Measurements from ENCODE around the gene ZNF821.
"Not testable (repeated sequence)": the region's sequence is repeated elsewhere in the genome, so short reads cannot be mapped to it uniquely, and the experiment has no call there.

ZNF821 gene

DNA sequence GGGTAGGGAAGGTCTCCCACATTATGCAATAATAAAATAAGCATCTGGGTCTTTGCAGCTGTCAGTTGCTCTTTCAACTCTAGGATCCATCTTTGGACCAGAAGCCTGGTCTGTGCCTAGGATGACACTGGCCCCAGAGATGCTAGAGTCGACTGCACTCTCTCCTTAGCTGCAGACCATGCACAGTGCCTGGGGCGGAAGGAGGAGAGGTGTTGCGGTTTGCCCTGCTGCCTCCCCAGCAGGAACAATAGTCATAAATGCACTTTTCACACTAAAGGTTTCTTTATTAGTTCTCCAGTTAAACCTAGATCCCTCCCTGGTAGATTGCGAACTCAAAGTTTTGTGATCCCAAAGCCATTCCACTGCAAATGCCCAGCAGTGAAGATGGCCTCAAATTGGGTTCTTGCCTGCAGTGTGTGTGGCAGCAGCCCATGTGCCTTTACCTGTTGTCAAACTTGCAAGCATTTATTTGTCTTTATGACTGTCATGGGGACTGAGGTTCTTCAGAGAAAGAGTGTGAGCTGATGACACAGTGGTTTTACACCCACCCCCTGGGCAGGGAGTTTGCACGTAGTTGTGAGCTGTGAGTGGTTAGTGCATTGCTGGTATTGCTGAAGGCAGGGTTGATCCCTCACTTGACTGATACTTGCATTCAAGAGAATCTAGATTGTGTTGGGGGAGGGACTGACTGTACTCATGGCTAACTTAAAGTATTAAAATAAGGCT, 27.9 kb downstream of the ZNF821 start:
- DNase-seq: peak; percentile 65

DNA sequence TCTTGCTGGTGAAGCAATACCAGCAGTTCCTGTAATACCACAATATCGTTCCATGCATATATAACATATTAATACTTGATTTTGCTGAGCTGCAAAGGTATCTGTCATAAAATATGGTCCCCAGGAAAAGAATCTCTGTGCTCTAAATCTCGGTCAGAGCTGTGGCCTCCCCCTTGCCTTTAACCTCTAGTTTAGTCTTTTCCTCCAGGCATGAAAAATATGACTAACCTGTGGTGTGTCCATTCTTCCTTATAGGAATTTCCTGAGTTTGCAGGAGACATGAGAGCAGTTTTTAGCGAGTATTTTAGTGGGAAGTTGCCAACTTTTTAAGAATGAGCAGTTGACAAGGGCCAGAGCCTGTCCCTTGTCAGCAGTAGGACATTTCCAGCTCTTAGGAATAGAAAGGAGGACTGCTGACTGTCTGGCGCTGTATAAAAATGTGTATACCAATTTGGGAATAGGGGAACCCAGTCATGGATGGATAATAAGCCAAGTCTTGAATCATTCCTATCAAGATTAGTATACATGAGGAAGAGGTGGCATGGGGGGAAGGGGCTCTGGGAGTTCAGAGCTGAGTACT, 29.5 kb downstream of the ZNF821 start:
- DNase-seq: no peak

DNA sequence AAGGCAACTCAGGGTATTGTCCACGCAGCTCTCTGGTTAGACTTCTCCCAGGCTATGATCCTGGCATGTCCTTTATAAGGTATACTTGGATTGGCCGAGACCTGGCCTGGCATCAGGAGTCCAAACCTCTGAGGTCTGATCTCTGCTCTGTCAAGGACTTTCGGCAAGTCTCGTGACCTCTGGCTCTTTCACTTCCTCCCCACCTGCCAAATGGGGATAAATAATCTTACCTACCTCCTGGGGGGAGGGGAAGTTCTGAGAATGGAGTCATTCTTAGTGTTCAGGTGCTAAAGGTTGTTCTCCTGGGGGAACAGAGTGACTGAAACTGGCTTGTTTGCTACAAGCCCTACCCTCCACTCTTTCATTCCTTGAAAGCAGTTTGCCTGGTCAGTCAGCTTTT, 30.6 kb downstream of the ZNF821 start:
- peak; percentile 15 for DNase-seq

- no peak for DNase-seq
Measured at GRCh38 chr16:71852561-71852960, 31.4 kb downstream of the ZNF821 start.

GRCh38 chr16:71852158-71852557, 31.8 kb downstream of the ZNF821 start:
- DNase-seq: no peak

GRCh38 chr16:71851746-71852145, 32.2 kb downstream of the ZNF821 start:
- DNase-seq: no peak

DNA sequence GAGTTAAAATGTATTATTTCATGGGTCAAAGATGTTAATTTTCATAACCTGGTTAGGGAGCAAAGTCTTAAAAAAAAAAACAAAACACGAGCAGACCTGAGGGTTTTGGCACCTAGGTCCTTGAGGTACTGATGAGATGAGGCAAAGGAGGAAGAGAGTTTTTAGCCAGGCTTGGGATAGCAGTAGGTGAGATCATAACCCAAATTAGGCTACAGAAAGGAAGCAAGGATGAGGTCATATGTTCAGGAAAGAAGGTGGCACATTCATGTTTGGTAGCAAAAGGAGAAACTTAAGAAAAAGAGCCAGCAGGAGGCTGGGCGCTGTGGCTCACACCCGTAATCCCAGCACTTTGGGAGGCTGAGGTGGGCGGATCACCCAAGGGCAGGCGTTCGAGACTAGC, 35.4 kb downstream of the ZNF821 start:
- no peak for DNase-seq

DNA sequence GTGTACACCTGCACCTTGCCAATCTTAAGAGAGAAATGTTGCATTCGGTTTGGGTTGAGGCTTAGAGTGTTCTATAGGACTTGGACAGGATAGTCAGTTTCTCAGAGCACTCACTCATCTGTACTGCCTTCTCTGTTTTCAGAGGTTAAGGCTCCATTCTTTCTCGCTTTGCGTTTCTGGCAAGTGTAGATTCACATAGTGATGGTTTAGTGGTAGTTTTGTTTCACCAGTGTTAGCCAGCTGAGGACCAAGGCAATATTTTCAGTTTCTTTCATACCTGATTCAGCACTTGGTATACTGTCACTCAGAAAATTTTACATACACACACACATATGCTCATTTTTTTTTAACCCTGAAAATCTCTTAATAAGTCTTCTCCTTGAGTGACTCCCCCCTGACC, 36.9 kb downstream of the ZNF821 start:
- DNase-seq: no peak

DNA sequence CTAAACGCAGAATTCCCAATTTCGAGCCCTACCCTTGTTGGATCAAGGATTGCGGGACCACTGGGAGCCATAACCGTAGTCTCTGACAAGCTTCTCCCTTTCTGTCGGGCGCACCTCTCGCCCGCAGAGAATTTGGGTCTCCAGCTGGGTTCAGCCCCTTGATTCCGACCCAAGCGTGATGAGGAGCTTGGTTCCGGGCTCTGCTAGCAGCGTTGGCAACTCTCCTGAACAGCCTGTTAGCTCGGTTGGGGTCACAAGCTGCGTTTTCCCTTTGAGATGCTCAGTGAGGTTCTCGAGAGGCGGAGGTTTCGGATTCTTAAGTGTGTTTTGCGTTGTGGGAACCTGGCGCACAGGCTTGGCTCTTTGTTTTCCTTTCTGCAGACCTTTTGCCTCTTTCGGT, 37.6 kb downstream of the ZNF821 start:
- peak; percentile 15 for DNase-seq

DNA sequence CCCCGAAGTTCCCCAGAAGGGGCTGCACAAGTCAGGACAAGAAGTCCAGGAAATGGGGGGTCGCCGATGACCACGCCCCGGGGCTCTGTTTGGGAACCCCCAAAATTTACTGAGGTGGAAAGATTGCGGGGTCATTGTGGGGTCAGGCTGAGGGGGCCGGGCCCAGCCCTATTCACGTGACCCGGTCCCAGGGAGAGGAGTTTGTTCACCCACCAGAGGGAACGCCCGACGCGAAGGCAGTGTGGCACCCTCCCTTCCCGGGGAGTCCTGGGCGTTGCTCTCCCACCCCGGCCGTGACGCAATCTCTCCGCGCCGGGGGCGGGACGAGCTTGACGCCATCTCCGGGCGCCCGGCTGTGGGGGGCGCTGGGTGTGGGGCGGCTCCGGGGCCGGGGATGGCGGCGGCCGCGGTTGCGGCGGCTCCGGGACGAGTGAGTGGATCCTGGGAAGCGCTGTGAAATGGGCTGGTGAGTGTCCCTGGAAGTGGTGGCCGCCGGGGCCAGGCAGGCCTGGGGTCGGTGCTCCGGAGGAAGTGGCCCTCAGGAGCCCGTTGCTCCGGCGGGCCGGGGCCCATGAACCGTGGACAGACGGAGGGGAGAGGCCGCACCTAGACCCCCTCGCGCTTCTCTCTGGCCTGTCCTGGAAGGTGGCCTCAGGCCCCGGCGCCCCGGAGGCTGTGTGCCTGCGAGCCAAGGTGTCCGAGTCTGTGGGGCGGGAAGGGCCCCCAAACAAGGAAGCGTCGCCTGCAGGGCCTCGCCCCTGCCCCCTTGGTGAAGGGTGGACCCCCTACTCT, 38.1 kb downstream of the ZNF821 start, which contains the start of gene ATXN1L:
ATXN1L (plus strand) TSS at position 338 of the 792 bp plus-strand sequence. CDS start 3,765 bp downstream, outside the sequence.
- DNase-seq: peak; percentile 94

- DNase-seq: no peak
Measured at GRCh38 chr16:71843572-71843971, 40.4 kb downstream of the ZNF821 start.

DNA sequence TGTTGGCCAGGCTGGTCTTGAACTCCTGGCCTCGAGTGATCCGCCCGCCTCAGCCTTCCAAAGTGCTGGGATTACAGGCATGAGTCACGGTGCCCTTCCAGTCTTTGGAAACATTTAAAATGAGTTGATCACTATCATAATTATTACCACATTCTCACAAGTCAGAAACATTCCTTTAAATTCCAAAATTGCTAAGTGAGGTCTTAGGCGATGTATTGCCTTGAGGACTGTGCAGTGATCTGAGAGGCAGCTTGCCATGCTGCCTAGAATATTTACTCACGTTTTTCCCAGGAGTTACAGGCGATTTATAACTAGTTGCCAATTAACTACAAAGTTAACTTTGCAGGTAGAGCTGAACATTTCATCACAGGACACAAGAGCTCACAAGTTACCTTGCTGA, 43.9 kb downstream of the ZNF821 start:
- no peak for DNase-seq

DNA sequence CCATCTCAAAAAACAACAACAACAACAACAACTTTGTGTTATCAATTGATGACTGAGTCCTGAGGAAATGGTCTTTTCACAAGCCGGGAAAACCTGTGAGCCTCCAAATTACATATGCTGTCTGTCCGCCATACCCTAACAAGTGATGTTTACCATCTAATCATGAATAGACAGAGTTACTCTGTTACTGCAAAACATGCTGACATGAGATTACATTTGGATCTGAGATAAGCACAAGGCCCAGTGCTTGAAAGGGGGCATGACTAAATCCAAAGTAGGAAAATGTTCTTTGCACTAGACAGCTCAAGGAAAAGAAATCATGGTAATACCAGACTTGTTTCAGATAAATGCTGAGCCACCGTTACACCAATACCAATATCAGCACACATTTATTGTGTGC, 46.8 kb downstream of the ZNF821 start:
- no peak for DNase-seq

GRCh38 chr16:71834291-71834690, 49.7 kb downstream of the ZNF821 start:
- DNase-seq: no peak

DNA sequence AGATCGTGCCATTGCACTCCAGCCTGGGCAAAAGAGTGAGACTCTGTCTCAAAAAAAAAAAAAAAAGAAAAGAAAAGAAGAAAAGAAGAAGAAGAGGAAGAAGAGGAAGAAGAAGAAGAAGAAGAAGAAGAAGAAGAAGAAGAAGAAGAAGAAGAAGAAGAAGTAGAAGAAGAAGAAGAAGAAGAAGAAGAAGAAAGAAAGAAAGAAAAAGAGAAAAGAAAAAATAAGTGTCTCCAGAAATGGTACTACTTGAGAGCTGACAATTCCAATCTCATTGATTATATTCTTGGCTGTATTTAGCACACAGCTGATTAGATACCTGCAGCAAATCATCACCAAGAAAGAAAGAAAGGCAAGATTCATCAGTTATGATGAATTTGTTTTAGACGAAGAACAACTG, 51.9 kb downstream of the ZNF821 start:
- not testable (repeated sequence) for DNase-seq

DNA sequence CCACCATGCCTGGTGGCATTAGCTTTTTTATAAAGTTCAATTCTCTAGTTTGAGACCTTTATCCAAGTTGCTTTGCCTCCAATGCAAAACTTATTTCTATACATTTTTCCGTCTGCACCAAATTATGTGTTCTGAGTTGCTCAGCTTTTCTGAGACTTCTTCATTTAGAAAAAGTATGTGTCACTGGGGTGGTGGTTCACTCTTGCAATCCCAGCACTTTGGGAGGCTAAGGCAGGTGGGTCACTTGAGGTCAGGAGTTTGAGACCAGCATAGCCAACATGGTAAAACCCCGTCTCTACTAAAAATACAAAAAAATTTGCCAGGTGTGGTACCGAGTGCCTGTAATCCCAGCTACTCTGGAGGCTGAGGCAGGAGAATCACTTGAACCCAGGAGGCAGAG, 52.3 kb downstream of the ZNF821 start:
- DNase-seq: not testable (repeated sequence)

GRCh38 chr16:71830359-71830758, 53.6 kb downstream of the ZNF821 start:
- no peak for DNase-seq

DNA sequence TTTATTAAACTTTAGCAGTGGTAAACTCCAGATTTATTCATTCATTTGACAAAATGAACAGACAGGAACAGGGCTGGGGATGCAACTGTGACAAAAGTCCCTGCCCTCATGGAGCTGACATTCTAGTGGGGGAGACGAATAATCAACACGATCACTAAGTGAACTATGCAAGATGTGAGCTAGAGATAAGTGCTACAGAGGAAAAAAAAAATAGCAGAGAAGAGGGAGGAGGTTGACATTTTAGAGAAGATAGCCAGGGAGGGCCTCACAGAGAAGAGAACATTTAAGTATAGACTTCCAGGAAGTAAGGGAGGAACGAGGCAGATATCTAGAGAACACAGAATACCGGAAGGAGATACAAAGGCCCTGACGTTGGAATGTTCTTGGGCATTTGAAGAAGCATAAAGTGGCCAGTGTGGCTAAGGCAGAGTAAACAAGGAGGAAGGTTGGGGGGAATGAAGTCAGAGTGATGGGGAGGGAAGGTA, 57.4 kb downstream of the ZNF821 start:
- DNase-seq: no peak

DNA sequence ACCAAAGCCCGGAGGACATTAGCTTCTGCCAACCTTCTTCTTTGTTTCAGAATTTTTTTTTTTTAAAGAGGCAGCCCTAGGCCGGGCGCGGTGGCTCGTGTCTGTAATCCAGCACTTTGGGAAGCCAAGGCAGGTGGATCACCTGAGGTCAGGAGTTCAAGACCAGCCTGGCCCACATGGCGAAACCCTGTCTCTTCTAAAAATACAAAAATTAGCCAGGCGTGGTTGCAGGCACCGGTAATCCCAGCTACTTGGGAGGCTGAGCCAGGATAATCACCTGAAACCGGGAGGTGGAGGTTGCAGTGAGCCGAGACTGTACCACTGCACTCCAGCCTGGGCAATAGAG, 66.9 kb downstream of the ZNF821 start:
- DNase-seq: not testable (repeated sequence)

- DNase-seq: no peak
Measured at GRCh38 chr16:71811261-71811803, 72.7 kb downstream of the ZNF821 start.

DNA sequence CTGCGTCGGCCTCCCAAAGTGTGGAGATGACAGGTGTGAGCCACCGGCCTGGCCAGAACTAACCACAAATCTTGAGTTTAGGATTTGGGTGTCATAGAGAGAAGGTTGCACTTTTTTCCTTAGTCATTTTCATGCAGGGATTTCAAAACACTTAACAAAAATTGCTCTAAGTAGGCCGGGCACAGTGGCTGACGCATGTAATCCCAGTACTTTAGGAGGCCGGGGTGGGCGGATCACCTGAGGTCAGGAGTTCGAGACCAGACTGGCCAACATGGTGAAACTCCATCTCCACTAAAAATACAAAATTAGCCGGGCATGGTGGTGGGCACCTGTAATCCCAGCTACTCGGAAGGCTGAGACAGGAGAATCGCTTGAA, 73.8 kb downstream of the ZNF821 start:
- DNase-seq: not testable (repeated sequence)
